CD4-positive, alpha-beta T cell (primary cell): ENCODE results near the gene PILRA. TPM values are rescaled to one million over a fixed set of nuclear protein-coding genes. Genes with fewer than 3 reads are reported as not detected.
"Not testable (repeated sequence)": the region's sequence is repeated elsewhere in the genome, so short reads cannot be mapped to it uniquely, and the experiment has no call there.

Experiments
- ATAC-seq: fragments of 200-7000 bp; cut with Tn5 transposase; one replicate; pipeline ENCODE4 v1.10.0; 2022; ENCODE audit warnings: mild to moderate bottlenecking; ENCODE audit not compliant: poor library complexity
- CTCF ChIA-PET: fragments of 350-600 bp; sonication (Branson Sonifier 250); formaldehyde crosslinking; loops from one replicate; lab custom pipeline; 2021; ENCODE audit warnings: antibody characterized with exemption, inconsistent platforms; lab: Charles Lee
- POLR2A ChIA-PET: fragments of 350-600 bp; sonication (Branson Sonifier 250); formaldehyde crosslinking; loops from one replicate; lab custom pipeline; 2021; ENCODE audit warnings: antibody characterized with exemption, inconsistent platforms; lab: Charles Lee
- DNase-seq, 14 experiments: peaks; one replicate each; pipeline ENCODE4 v3.0.0-alpha.2; 2013 to 2020; ENCODE audit warnings: mixed read lengths in 2 of 14
- H3K27ac ChIP-seq, 2 donors: one replicate each; pipeline versions ENCODE4 v1.5.1 to v1.7.0; 2013; ENCODE audit warnings: low read length in 2 of 2, low read depth in 1 of 2, mild to moderate bottlenecking in 1 of 2
- H3K27me3 ChIP-seq, 2 experiments: 1 replicate in 1 of 2; 2 replicates in 1 of 2; pipeline versions ENCODE4 v1.6.1 to v1.7.0; 2013; ENCODE audit warnings: low read length in 2 of 2, control low read depth in 1 of 2, mild to moderate bottlenecking in 1 of 2, moderate library complexity in 1 of 2; ENCODE audit not compliant: insufficient read depth in 2 of 2, control insufficient read depth in 1 of 2
- H3K36me3 ChIP-seq: one replicate; pipeline ENCODE4 v1.6.1; 2013; ENCODE audit warnings: low read length, control low read depth; ENCODE audit not compliant: insufficient read depth
- H3K4me1 ChIP-seq: one replicate; pipeline ENCODE4 v1.6.1; 2013; ENCODE audit warnings: low read length, control low read depth; ENCODE audit not compliant: insufficient read depth
- H3K4me3 ChIP-seq: one replicate; pipeline ENCODE4 v1.5.1; 2013; ENCODE audit warnings: mild to moderate bottlenecking, low read length, moderate library complexity
- H3K9me3 ChIP-seq, 2 experiments: 1 replicate in 1 of 2; 2 replicates in 1 of 2; pipeline versions ENCODE4 v1.6.1 to v1.7.0; 2013; ENCODE audit warnings: low read length in 2 of 2, mild to moderate bottlenecking in 2 of 2, control low read depth in 1 of 2, moderate library complexity in 1 of 2; ENCODE audit not compliant: control insufficient read depth in 1 of 2, insufficient read depth in 1 of 2
- H3K27ac Mint-ChIP-seq: one replicate; pipeline ENCODE4 v1.8.0; 2020; ENCODE audit warnings: mixed read lengths
- H3K27me3 Mint-ChIP-seq: one replicate; pipeline ENCODE4 v1.8.0; 2021; ENCODE audit warnings: mixed read lengths
- H3K36me3 Mint-ChIP-seq: one replicate; pipeline ENCODE4 v1.8.0; 2021; ENCODE audit warnings: low read depth, mixed read lengths
- H3K4me1 Mint-ChIP-seq: one replicate; pipeline ENCODE4 v1.8.0; 2021; ENCODE audit warnings: low read depth, mixed read lengths
- H3K4me3 Mint-ChIP-seq: one replicate; pipeline ENCODE4 v1.8.0; 2020; ENCODE audit warnings: mild to moderate bottlenecking, mixed read lengths
- H3K9me3 Mint-ChIP-seq: one replicate; pipeline ENCODE4 v1.8.0; 2020; ENCODE audit warnings: mixed read lengths
- intact Hi-C, 2 experiments: fragments of 100-400 bp; cut with DNase I in 1 of 2; cut with micrococcal nuclease in 1 of 2; formaldehyde crosslinking; loops; one replicate each; pipeline versions ENCODE4 v1.15.1 to v1.9.0; 2023 to 2025; cut with DNase I, micrococcal nuclease
- total RNA-seq, 174 experiments: library from RNA in 2 of 174; stranded (reverse) in 2 of 174; gene quantifications; one replicate each; pipeline ENCODE4 v1.2.3 and lab custom pipeline; 2021 to 2026
- TF ChIP-seq, protein P1 (sequence below): fragments of 200-600 bp; IDR thresholded peaks from one replicate; pipeline ENCODE4 v1.8.0; 2022; ENCODE audit warnings: antibody characterized with exemption, mild to moderate bottlenecking

PILRA gene
- total RNA-seq, 2 experiments from 2014 or later = 4.6 to 5.3 TPM

DNA sequence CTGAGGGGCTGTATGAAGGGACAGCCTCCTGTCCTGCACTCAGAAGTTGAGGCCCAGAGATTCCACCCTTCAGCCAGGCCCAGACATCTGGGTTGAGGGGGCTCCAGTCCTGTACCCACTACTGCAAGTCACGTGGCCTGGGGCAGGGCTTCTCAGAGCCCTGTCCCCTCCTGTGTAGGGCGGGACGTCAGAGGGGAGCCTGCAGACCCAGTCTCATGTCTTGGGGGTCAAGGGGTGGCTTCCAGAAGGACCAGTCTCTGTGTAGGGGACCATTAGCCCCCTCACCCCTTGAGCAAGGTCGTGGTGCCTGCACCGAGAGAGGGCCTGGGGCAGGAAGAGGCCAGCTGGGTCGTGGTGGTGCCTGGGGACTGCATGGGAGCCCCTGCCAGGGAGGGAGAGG, 593 bp upstream of the PILRA start:
- Histone ChIP-seq H3K4me3 (no peak overlapping the region), H3K27ac (peak overlapping the region in 1 of 2 donors; percentile 41), H3K36me3 (no peaks in the 10 kb centered on the region), H3K27me3 (no peaks in the 10 kb centered on the region), H3K4me1 (peaks cover 14% of the 10 kb centered on the region), H3K9me3 (no peaks in the 10 kb centered on the region)
- Mint-ChIP-seq H3K27ac (peak overlapping the region; percentile 44), H3K4me3 (no peak overlapping the region), H3K36me3 (peaks cover 8% of the 10 kb centered on the region), H3K9me3 (no peaks in the 10 kb centered on the region), H3K27me3 (no peaks in the 10 kb centered on the region), H3K4me1 (peaks cover 11% of the 10 kb centered on the region)
- intact Hi-C loops = no loop called here
- POLR2A ChIA-PET = no interaction called here
- TF ChIP-seq, protein P1, sequence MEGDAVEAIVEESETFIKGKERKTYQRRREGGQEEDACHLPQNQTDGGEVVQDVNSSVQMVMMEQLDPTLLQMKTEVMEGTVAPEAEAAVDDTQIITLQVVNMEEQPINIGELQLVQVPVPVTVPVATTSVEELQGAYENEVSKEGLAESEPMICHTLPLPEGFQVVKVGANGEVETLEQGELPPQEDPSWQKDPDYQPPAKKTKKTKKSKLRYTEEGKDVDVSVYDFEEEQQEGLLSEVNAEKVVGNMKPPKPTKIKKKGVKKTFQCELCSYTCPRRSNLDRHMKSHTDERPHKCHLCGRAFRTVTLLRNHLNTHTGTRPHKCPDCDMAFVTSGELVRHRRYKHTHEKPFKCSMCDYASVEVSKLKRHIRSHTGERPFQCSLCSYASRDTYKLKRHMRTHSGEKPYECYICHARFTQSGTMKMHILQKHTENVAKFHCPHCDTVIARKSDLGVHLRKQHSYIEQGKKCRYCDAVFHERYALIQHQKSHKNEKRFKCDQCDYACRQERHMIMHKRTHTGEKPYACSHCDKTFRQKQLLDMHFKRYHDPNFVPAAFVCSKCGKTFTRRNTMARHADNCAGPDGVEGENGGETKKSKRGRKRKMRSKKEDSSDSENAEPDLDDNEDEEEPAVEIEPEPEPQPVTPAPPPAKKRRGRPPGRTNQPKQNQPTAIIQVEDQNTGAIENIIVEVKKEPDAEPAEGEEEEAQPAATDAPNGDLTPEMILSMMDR = no peak
- ATAC-seq (no peak), DNase-seq (no peak)
- CTCF ChIA-PET = no interaction called here

DNA sequence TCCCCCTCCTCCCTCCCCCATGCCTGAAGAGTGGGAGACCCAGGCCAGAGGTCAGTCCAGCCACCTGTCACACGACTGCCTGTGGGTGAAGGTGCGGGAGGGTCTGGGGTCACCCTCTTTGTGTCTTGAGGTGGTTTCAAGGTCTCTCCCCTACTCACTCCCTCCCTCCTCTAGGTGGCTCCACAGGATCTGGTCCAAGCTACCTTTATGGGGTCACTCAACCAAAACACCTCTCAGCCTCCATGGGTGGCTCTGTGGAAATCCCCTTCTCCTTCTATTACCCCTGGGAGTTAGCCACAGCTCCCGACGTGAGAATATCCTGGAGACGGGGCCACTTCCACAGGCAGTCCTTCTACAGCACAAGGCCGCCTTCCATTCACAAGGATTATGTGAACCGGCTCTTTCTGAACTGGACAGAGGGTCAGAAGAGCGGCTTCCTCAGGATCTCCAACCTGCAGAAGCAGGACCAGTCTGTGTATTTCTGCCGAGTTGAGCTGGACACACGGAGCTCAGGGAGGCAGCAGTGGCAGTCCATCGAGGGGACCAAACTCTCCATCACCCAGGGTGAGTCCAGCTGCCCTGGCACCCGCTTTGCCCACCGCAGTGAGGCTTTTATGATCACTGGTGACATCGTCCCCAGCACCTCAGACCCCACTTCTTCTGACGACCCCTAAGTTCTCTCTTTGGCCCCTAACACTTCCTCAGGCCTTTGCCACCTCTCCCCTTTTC, 747 bp downstream of the PILRA start:
- H3K36me3 Mint-ChIP-seq, POLR2A ChIA-PET, H3K4me3 Mint-ChIP-seq, ATAC-seq, H3K36me3 ChIP-seq, H3K27ac Mint-ChIP-seq, H3K27ac ChIP-seq, intact Hi-C loops, CTCF ChIA-PET, H3K27me3 Mint-ChIP-seq, H3K9me3 ChIP-seq, H3K9me3 Mint-ChIP-seq, H3K4me1 Mint-ChIP-seq, H3K27me3 ChIP-seq: not testable (repeated sequence)
- DNase-seq = peak in 1 of 14 experiments; percentile 5
- Histone ChIP-seq H3K4me1 (peaks cover 14% of the 10 kb centered on the region), H3K4me3 (peak overlapping the region; percentile 28)

DNA sequence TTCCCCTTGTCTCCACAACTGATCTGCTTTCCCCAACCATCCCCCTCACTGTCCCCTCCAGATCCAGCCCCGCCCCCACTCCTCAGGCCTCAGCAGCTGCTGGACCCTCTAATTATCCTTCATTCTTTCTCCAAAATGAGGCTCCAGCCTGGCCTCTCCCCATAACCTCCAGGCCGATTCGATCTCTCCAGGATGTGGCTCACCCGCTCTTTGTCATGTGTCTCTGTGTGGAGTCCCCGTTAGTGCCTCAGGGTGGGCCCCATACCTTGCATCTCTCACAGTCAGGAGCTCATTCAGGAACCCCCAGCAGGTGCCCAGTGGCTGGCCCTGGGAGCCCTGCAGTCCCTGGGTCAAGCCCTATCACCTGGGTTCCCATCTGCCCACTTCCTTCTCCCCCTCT, 1.3 kb downstream of the PILRA start:
- H3K9me3 ChIP-seq = no peaks in the 10 kb centered on the region
- H3K4me3 ChIP-seq = no peak overlapping the region
- peaks cover 3% of the 10 kb centered on the region for H3K4me1 Mint-ChIP-seq
- no peak overlapping the region for H3K27ac Mint-ChIP-seq
- H3K4me3 Mint-ChIP-seq = no peak overlapping the region
- peak in 1 of 14 experiments; percentile 16 for DNase-seq
- TF ChIP-seq, protein P1 = no peak
- ChIA-PET CTCF (no interaction called here), POLR2A (no interaction called here)
- H3K27ac ChIP-seq = no peak overlapping the region
- H3K27me3 Mint-ChIP-seq = no peaks in the 10 kb centered on the region
- intact Hi-C loops = no loop called here
- H3K36me3 ChIP-seq = no peaks in the 10 kb centered on the region
- H3K9me3 Mint-ChIP-seq = no peaks in the 10 kb centered on the region
- H3K27me3 ChIP-seq = no peaks in the 10 kb centered on the region
- H3K36me3 Mint-ChIP-seq = peaks cover 4% of the 10 kb centered on the region
- ATAC-seq = no peak
- H3K4me1 ChIP-seq = peaks cover 14% of the 10 kb centered on the region

DNA sequence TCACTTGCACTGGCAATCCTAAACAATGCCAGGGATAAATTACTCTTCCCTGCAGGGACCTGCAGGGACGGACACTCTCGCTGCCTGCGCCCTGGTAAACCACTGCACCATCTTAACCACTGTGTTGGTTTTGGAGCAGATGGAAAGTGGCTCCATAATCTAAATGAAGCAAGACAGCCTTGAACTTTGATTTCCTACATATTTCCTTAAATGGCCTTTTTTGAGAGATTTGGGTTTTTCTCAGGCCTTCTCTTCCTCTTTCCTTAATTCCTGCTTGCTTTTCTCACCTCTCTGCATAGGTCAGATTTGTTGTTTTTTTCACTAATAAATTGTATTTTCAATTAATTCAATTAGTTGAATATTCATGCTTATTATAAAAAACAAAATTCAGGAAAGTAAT, 2.8 kb downstream of the PILRA start:
- Mint-ChIP-seq H3K27ac (no peak overlapping the region), H3K27me3 (no peaks in the 10 kb centered on the region), H3K9me3 (no peaks in the 10 kb centered on the region), H3K36me3 (peaks cover 4% of the 10 kb centered on the region), H3K4me3 (no peak overlapping the region), H3K4me1 (peaks cover 3% of the 10 kb centered on the region)
- ATAC-seq (no peak), DNase-seq (no peak)
- Histone ChIP-seq H3K4me1 (peaks cover 14% of the 10 kb centered on the region), H3K9me3 (no peaks in the 10 kb centered on the region), H3K4me3 (no peak overlapping the region), H3K27me3 (no peaks in the 10 kb centered on the region), H3K27ac (no peak overlapping the region), H3K36me3 (no peaks in the 10 kb centered on the region)
- ChIA-PET POLR2A (no interaction called here), CTCF (no interaction called here)
- intact Hi-C loops = no loop called here
- TF ChIP-seq, protein P1 = no peak
